Keratinocyte (primary cell): ENCODE measurements around the gene CACNA1I.

Experiments used
- CTCF ChIP-seq, 3 experiments: IDR thresholded peaks in 1 of 3; conservative IDR thresholded peaks in 1 of 3; optimal IDR thresholded peaks in 1 of 3; 2 replicates in 2 of 3; 3 replicates in 1 of 3; pipeline versions ENCODE3 to v1.5.1; 2011; ENCODE audit warnings: low read length in 3 of 3, mild to moderate bottlenecking in 3 of 3, moderate library complexity in 2 of 3, control low read depth in 1 of 3, inconsistent platforms in 1 of 3; ENCODE audit not compliant: insufficient read depth in 2 of 3; ENCODE audit errors: extremely low read depth in 1 of 3
- EZH2 ChIP-seq: IDR thresholded peaks from one replicate; pipeline ENCODE4 v1.6.1; 2012; ENCODE audit warnings: inconsistent platforms, mild to moderate bottlenecking, low read length, moderate library complexity

- TF ChIP-seq CTCF (optimal IDR thresholded peaks at IDR 0.05 in 1 of 3, IDR thresholded peaks at IDR 0.05 in 1 of 3, conservative IDR thresholded peaks at IDR 0.05 in 1 of 3; ENCODE audit: extremely low read depth in 1 of 3, insufficient read depth in 2 of 3, low read length in 3 of 3) (no peak), EZH2 (no peak)
Observed at GRCh38 chr22:39725351-39726035, 154.9 kb downstream of the CACNA1I start.
